GM23338 (cell line): Measurements from ENCODE around the gene CA6. TPM values are rescaled to one million over a fixed set of nuclear protein-coding genes. Genes with fewer than 3 reads are reported as not detected.

Experiments used
- ATAC-seq: fragments of 200-7000 bp; cut with Tn5 transposase; 3 replicates; pipeline ENCODE4 v1.9.1; 2020
- DNase-seq: peaks from one replicate; pipeline ENCODE4 v3.0.0-alpha.2; 2015; ENCODE audit warnings: low spot score
- H2AFZ ChIP-seq: fragments of 200-600 bp; sonication (generic); 2 replicates; pipeline ENCODE4 v1.8.0; 2016; ENCODE audit warnings: antibody characterized with exemption, mild to moderate bottlenecking, moderate library complexity
- H3F3A ChIP-seq: fragments of 200-600 bp; sonication (generic); replicated peaks from 2 replicates; pipeline ENCODE4 v1.8.0; 2017; ENCODE audit warnings: antibody characterized with exemption, mixed run types, low read depth
- H3K27ac ChIP-seq: fragments of 200-600 bp; sonication (generic); 2 replicates; pipeline ENCODE4 v1.6.1; 2016; ENCODE audit warnings: low read depth
- H3K27me3 ChIP-seq: fragments of 200-600 bp; sonication (generic); 2 replicates; pipeline ENCODE4 v1.8.0; 2016; ENCODE audit warnings: mild to moderate bottlenecking, mixed run types, moderate library complexity; ENCODE audit not compliant: insufficient read depth
- H3K36me3 ChIP-seq: fragments of 200-600 bp; sonication (generic); 2 replicates; pipeline ENCODE4 v1.8.0; 2016; ENCODE audit warnings: mild to moderate bottlenecking; ENCODE audit not compliant: insufficient read depth
- H3K4me1 ChIP-seq: fragments of 200-600 bp; sonication (generic); 2 replicates; pipeline ENCODE4 v1.8.0; 2016; ENCODE audit warnings: mild to moderate bottlenecking, moderate library complexity; ENCODE audit not compliant: insufficient read depth
- H3K4me2 ChIP-seq: fragments of 200-600 bp; sonication (generic); 2 replicates; pipeline ENCODE4 v1.7.1; 2017; ENCODE audit warnings: mixed run types
- H3K4me3 ChIP-seq: fragments of 200-600 bp; sonication (generic); 2 replicates; pipeline ENCODE4 v1.6.1; 2016; ENCODE audit warnings: mixed run types
- H3K79me2 ChIP-seq: fragments of 200-600 bp; sonication (generic); replicated peaks from 2 replicates; pipeline ENCODE4 v1.8.0; 2017; ENCODE audit warnings: mild to moderate bottlenecking; ENCODE audit not compliant: insufficient read depth
- H3K9me2 ChIP-seq: fragments of 200-600 bp; sonication (generic); 2 replicates; pipeline ENCODE4 v1.8.0; 2017; ENCODE audit not compliant: insufficient read depth
- H4K20me1 ChIP-seq: fragments of 200-600 bp; sonication (generic); replicated peaks from 2 replicates; pipeline ENCODE4 v1.8.0; 2017; ENCODE audit warnings: mild to moderate bottlenecking; ENCODE audit not compliant: insufficient read depth
- H3K27ac Mint-ChIP-seq: 2 replicates; pipeline ENCODE4 v1.8.0; 2020; ENCODE audit warnings: inconsistent platforms, mild to moderate bottlenecking, moderate library complexity, mixed read lengths
- H3K27me3 Mint-ChIP-seq: 3 replicates; pipeline ENCODE4 v1.8.0; 2022; ENCODE audit warnings: low read depth, mild to moderate bottlenecking, moderate library complexity, mixed read lengths, inconsistent platforms; ENCODE audit not compliant: insufficient read depth, poor library complexity
- H3K36me3 Mint-ChIP-seq: 3 replicates; pipeline ENCODE4 v1.8.0; 2021; ENCODE audit warnings: low read depth, mild to moderate bottlenecking, inconsistent platforms, moderate library complexity, mixed read lengths
- H3K4me1 Mint-ChIP-seq: 3 replicates; pipeline ENCODE4 v1.8.0; 2020; ENCODE audit warnings: mild to moderate bottlenecking, inconsistent platforms, mixed read lengths
- H3K4me3 Mint-ChIP-seq: 3 replicates; pipeline ENCODE4 v1.8.0; 2021; ENCODE audit warnings: moderate library complexity, mild to moderate bottlenecking, inconsistent platforms, mixed read lengths
- H3K9me3 Mint-ChIP-seq: 3 replicates; pipeline ENCODE4 v1.8.0; 2020; ENCODE audit warnings: moderate library complexity, mild to moderate bottlenecking, inconsistent platforms, mixed read lengths
- CTCF ChIP-seq, 2 experiments: fragments of 200-600 bp in 1 of 2; sonication (generic) in 1 of 2; conservative IDR thresholded peaks; 2 replicates each; pipeline versions ENCODE4 v1.5.1 to v1.6.1; 2016 to 2017; ENCODE audit warnings: antibody characterized with exemption in 2 of 2, low read depth in 2 of 2, mild to moderate bottlenecking in 2 of 2, moderate library complexity in 1 of 2
- ETS1 ChIP-seq: IDR thresholded peaks from 2 replicates; pipeline ENCODE4 v1.6.1; 2016; ENCODE audit warnings: antibody characterized with exemption
- EZH2 ChIP-seq: fragments of 200-600 bp; sonication (generic); IDR thresholded peaks from one replicate; pipeline ENCODE4 v1.8.0; 2017; ENCODE audit warnings: antibody characterized with exemption, mild to moderate bottlenecking, low read depth; ENCODE audit not compliant: unreplicated experiment
- JUNB ChIP-seq: IDR thresholded peaks from one replicate; pipeline ENCODE4 v1.6.1; 2016; ENCODE audit warnings: antibody characterized with exemption; ENCODE audit not compliant: unreplicated experiment
- POLR2AphosphoS5 ChIP-seq: IDR thresholded peaks from 2 replicates; pipeline ENCODE4 v1.6.1; 2016; ENCODE audit warnings: antibody characterized with exemption, low read depth
- REST ChIP-seq: IDR thresholded peaks from one replicate; pipeline ENCODE4 v1.6.1; 2018; ENCODE audit warnings: antibody characterized with exemption; ENCODE audit not compliant: unreplicated experiment
- STAT1 ChIP-seq: IDR thresholded peaks from one replicate; pipeline ENCODE4 v1.6.1; 2016; ENCODE audit warnings: antibody characterized with exemption; ENCODE audit not compliant: unreplicated experiment
- ZNF331 ChIP-seq: fragments of 250-450 bp; sonication (Bioruptor Pico); IDR thresholded peaks from 2 replicates; pipeline ENCODE4 v1.5.0; 2020; ENCODE audit warnings: low read depth, mild to moderate bottlenecking, moderate library complexity
- polyA plus RNA-seq: library from polyadenylated mRNA; unstranded; fragments of >200 nt; fragmentation: Nextera tagmentation; extraction: Ambion mirVana; gene quantifications from 2 replicates; pipeline ENCODE4 v1.2.1, GENCODE V29; 2016
- total RNA-seq: library from RNA; depleted of rRNA; stranded (reverse); fragments of >200 nt; shearing (Covaris generic); gene quantifications from 2 replicates; pipeline ENCODE4 v1.2.3, GENCODE V29; 2014

CA6 gene
- total and polyA plus RNA-seq, 2 experiments from 2014 or later: not detected

- H3K27ac Mint-ChIP-seq: no peak overlapping the region
- H3K9me3 Mint-ChIP-seq: no peaks in the 10 kb centered on the region; the same call in 2 of the 3 replicates
- H3K4me1 Mint-ChIP-seq: peaks cover 6% of the 10 kb centered on the region
- ATAC-seq: no peak
- H4K20me1 ChIP-seq: no peaks in the 10 kb centered on the region
- no peaks in the 10 kb centered on the region for H3K4me1 ChIP-seq
- H3K27me3 Mint-ChIP-seq: peaks cover 15% of the 10 kb centered on the region
- H3K4me3 ChIP-seq: no peak overlapping the region
- H3K79me2 ChIP-seq: no peaks in the 10 kb centered on the region
- no peaks in the 10 kb centered on the region for H3K36me3 ChIP-seq
- H3K27me3 ChIP-seq: no peaks in the 10 kb centered on the region; the same call in 1 of the 2 replicates
- 0 out of 4 replicates have a peak, but pooled peaks of 1 of the 2 experiments have one; percentile 2 for TF ChIP-seq CTCF (conservative IDR thresholded peaks at IDR 0.05; ENCODE audit: low read depth in 2 of 2)
- no peak for TF ChIP-seq ETS1
- H3K9me2 ChIP-seq: no peaks in the 10 kb centered on the region
- no peak overlapping the region for H3K27ac ChIP-seq
- no peaks in the 10 kb centered on the region for H3K36me3 Mint-ChIP-seq
- no peak for DNase-seq
- H3K4me3 Mint-ChIP-seq: no peak overlapping the region
- no peak overlapping the region for H3K4me2 ChIP-seq
- H2AFZ ChIP-seq: no peak overlapping the region
- no peaks in the 10 kb centered on the region for H3F3A ChIP-seq
Observed at GRCh38 chr1:9005395-9005708, 59.7 kb downstream of the CA6 start.

- no peaks in the 10 kb centered on the region for H3K9me2 ChIP-seq
- Mint-ChIP-seq H3K4me1 (peaks cover 11% of the 10 kb centered on the region), H3K27me3 (peaks cover 17% of the 10 kb centered on the region), H3K9me3 (no peaks in the 10 kb centered on the region; the same call in 2 of the 3 replicates), H3K4me3 (no peak overlapping the region), H3K27ac (no peak overlapping the region), H3K36me3 (no peaks in the 10 kb centered on the region)
- no peak overlapping the region for H3K4me2 ChIP-seq
- H4K20me1 ChIP-seq: no peaks in the 10 kb centered on the region
- H3K36me3 ChIP-seq: no peaks in the 10 kb centered on the region
- H3K4me1 ChIP-seq: no peaks in the 10 kb centered on the region
- H3K27ac ChIP-seq: no peak overlapping the region
- no peaks in the 10 kb centered on the region for H3K79me2 ChIP-seq
- H3K4me3 ChIP-seq: no peak overlapping the region
- H2AFZ ChIP-seq: no peak overlapping the region
- no peaks in the 10 kb centered on the region; the same call in 1 of the 2 replicates for H3K27me3 ChIP-seq
- ATAC-seq (no peak), DNase-seq (no peak)
- H3F3A ChIP-seq: no peaks in the 10 kb centered on the region
- no peak for TF ChIP-seq STAT1
- TF ChIP-seq POLR2AphosphoS5: no peak
- no peak for TF ChIP-seq CTCF (conservative IDR thresholded peaks at IDR 0.05; ENCODE audit: low read depth in 2 of 2)
- no peak for TF ChIP-seq ETS1
- no peak for TF ChIP-seq REST
- TF ChIP-seq EZH2: no peak
- TF ChIP-seq ZNF331 (CRISPR knock-in tag): no peak
- no peak for TF ChIP-seq JUNB
Observed at GRCh38 chr1:9006956-9007615, 61.4 kb downstream of the CA6 start.
